ENCODE data around the gene NRCAM. TPM values are rescaled to one million over a fixed set of nuclear protein-coding genes. Genes with fewer than 3 reads are reported as not detected.

Gene NRCAM
- total RNA-seq, 2 donors from 2014 or later, result 0.92 to 1.1 TPM

DNA sequence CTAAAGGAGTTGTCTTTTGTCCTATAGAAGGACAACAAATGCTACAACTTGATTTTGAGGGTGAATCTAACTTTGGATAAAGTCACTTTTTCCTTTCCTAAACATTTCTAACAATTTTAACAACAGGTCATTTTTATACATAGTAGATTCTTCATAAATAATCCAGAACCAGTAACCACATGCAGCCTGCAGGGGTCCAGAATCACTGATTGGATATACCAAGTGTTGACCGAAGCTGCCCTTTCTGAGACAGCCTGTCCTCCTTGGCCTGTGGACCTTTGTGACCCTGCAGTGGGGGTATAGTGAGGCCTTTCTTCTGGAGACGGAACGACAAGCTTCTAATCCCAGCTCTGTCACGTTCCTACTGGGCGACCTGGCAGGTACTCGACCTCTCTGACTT lies 291.3 kb downstream of the NRCAM start:
- no peak for DNase-seq
- intact Hi-C loops (cut with DNase I, micrococcal nuclease), result no loop called here
- ATAC-seq, result no peak

DNA sequence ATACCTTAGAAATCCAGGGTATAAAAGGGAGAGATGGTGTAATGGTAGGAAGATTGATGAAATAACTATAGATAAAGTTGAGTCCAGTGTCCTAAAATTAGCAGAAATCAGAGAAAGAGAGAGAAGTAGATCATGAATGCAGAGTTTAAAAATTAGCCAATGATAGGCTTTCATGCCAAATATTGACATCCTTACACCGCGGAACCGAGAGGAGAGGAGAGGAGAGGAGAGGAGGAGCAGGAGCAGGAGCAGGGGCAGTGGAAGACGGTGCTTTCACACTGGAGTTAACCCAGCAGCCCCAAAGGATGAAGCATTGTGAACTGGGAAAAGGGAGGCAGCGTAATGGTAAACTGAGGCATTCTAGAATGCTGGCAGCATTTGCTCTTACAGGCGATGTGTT lies 291.9 kb downstream of the NRCAM start:
- intact Hi-C loops (cut with DNase I, micrococcal nuclease), result no loop called here
- ATAC-seq, result no peak

DNA sequence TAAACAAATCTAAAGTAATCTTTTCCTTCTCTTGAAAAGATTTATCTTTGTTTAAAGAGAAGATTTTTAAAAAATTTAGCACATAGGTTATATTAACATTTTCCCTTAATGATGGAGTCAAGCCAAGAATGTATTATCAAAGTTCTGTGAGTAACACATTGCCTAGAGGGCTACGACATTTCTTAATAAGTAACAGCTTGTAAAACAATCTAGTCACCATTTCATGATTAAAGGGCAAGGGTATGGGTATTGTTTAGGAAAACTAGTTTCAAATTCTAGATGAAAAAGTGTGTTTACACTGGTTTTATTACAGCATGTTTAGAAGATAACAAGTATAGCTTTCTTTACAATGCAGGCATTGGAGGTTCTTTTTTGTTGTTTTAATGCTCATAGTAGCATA lies 297.5 kb downstream of the NRCAM start:
- no peak for DNase-seq
- ATAC-seq, result no peak
- intact Hi-C loops (cut with DNase I, micrococcal nuclease), result no loop called here

More for the DNA sequence above, 291.9 kb downstream of the NRCAM start:
- DNase-seq, result no peak

DNA sequence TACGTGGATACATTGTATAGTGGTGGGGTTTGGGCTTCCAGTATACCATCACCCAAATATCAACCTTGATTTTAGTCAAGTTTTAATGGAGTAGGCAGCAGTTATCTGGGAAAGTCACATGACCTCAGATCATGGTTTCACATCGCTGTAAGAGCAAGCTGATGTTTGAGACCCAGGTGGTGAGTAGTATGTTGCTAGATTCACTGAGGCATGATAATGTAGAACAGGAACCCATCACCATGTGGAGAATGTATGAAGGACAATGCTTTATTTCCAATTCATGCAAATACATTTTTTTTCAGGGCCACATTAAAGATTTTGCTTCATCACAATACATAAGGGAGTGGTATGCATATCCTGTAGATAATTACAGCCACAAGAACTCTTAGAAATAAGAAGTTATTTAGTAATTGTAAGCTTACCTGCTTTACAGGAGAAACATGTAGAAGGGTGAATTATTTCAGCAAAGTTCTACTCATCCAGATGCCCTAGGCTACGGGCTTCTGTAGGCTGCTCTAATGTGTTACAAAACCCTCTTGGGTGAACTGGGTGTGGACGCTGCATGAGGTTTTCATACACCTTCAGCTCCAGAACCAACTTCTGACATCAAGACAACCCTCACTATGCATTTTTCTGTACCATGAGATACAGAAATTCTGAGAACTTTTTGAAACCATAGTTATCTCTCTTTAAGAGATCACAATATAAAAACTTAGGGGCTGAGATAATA lies 298.5 kb downstream of the NRCAM start:
- ATAC-seq (no peak), DNase-seq (no peak)
- intact Hi-C loops (cut with DNase I, micrococcal nuclease), result no loop called here

DNA sequence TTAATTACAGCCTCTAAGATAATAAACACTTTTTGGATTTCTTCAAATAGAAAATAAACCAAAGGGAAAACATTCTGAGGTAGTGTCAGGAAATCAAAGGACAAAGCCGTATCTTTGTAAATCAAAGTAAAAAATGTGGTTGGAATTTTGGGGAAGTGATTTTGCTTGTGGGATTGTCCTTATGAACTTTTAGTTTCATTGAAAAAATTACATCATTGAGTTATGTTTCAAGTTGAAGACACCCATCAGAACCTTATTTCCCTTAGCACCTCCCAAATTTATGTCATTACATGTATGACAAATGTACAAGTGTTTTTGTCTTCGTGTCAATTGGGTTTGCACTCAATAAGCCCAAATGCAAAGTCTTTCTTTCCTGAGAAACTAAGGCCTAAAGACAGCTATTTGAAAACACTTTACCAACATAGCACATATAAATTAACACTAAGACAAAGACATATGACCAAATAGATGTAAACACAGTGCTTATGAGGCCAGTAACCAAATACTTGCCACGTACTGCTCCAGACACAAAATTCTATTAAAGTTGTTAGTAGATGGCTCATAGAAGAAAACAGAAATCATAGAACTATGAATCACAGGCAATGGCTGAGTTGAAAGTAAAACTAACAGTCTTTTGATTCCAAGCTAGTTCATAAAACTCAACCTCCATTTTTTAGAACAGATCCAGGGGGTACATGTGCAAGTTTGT lies 299.2 kb downstream of the NRCAM start:
- intact Hi-C loops (cut with DNase I, micrococcal nuclease), result no loop called here

DNA sequence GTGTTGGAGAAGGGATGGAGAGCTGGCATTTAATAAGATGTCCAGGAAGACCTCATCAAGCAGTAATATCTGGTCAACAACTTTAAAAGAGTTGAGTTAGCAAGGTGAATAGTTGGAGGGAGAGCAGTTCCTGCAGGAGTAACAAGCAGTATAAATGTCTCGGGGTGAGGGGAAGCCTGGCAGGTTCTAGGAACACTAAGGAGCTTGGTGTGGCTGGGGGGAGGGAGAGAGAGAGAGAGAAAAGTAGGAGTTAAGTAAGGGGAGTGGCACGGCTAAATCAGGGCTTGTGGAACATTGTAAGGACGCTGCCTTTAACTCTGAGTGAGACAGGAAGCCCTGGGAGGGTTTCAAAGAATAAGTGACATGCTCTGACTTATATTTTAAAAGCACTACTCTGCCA lies 304.0 kb downstream of the NRCAM start:
- ATAC-seq (no peak), DNase-seq (no peak)
- intact Hi-C loops (cut with DNase I, micrococcal nuclease), result no loop called here

More for the DNA sequence above, 299.2 kb downstream of the NRCAM start:
- no peak for DNase-seq
- no peak for ATAC-seq

DNA sequence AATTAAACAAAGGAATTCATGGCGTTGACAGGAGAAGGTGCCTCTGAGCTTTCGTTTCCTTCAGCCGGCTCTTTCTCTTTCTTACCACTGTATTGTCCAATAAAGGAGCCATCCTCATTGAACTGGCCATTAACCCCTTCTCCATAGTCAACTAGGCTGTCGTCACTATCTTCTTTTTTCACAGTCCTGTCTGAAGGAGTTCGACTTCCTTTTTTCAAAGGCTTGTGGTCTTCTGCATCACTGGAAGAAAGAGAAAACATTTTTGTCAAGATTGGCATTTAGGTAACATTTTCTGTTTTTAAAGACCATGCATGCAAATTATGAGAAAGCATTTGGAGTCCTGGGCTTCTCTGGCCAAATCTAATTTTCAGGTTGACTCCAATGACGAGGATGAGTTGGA lies 306.3 kb downstream of the NRCAM start:
- intact Hi-C loops (cut with DNase I, micrococcal nuclease), result loop anchor here in 1 of 2 donors (10.0 kb wide), 1 partner anchor 255 kb away; the partner anchor contains the start of gene DLD

DNA sequence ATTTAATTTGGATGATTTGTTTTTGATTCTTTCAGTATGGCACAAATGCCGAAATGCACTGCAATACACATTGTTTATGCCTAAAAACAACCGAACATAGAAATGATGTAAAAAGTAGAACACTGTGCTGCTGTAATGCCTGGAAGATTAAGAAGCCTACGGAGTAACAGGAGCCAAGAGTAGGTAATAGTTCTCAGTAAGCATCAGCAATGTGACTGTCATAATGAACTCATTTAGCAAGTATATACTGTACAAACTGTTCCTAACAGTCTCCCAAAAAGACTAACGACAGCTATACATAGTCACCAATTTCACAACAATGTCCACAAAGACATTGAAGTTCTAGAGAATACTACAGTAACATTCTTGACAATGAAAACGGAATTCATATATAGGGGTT lies 307.1 kb downstream of the NRCAM start:
- DNase-seq (no peak), ATAC-seq (no peak)
- intact Hi-C loops (cut with DNase I, micrococcal nuclease), result loop anchor here in 1 of 2 donors (10.0 kb wide), 1 partner anchor 254 kb away; the partner anchor contains the start of gene DLD

More for the DNA sequence above, 306.3 kb downstream of the NRCAM start:
- DNase-seq (no peak), ATAC-seq (no peak)

DNA sequence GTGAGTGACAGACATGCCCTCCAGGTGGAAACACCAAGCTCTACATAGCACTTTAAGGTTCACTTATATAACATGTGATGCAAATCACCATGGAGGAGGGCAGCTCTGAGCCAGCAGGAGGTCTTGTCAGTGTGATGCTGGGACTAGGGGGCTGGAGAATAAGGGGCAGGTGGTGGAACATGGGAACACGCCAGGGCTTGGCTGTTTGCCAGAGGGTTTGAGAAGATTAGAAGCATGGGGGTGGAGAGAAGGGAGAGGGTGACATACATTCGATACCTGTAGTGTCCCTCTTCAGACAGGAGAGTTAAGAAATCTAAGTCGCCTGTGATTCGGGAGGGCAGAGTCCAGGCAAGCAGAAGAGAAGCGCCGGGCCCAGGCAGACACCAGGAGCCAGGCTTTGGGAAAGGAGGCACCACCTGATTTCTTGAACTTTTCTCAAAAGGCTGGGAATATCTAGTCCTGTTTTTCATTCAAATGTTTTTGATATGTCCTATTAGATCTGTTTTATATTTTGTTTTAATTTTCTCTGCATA lies 309.1 kb downstream of the NRCAM start:
- ATAC-seq (no peak), DNase-seq (no peak)
- intact Hi-C loops (cut with DNase I, micrococcal nuclease), result loop anchor here in 1 of 2 donors (10.0 kb wide), 1 partner anchor 252 kb away; the partner anchor contains the start of gene DLD

DNA sequence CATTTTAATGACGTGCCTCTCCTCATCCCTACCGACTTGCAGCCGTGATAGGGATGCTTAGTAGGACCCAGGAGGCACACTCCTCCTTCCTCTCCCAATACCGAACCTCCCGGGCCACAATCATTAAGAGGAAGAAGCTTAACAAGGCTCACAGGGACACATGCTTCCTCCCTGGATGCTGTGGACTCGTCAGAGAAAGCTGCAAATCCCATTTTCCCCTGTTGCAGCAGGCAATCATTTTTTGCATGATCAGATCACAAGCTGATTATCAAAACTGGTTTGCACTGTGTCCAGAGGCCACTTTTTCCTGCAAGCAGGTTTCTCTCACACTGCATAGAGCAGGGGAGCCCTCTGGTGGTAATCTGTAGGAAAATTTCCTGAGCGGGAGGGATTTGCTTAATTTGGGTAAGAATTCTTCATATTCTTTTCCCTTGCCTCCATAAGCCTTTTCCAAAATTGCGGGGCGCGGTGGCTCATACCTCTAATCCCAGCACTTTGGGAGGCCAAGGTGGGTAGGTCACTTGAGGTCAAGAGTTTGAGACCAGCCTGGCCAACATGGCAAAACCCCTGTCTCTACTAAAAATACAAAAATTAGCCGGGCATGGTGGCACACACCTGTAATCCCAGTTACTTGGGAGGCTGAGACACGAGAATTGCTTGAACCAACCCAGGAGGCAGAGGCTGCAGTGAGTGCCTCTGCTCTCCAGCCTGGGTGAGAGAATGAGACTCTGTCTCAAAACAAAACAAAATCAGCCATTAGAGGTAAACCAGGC lies 310.0 kb downstream of the NRCAM start:
- peak; percentile 89 for ATAC-seq
- DNase-seq, result peak; percentile 32 to 39
- intact Hi-C loops (cut with DNase I, micrococcal nuclease), result loop anchor here in 1 of 2 donors (10.0 kb wide), 1 partner anchor 251 kb away; the partner anchor contains the start of gene DLD

DNA sequence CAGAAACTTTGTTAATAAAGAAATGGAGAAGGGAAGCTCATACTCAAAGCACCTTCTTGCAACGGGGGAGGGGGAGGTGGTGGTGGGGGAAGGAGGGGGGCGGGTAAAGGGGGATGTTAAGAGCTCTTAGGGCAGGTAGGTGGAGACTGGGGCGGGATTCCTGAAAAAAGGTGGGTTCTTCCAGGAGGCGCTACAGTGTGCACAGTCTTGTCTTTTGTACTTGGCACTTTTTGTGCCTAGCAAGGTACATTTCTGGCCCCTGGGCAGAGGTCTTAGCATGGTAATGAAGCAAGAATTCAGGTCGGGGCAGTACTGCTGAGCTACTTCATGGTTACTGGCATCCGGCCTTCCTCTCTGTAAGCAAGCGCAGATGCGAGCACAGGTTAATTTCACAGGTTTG lies 310.8 kb downstream of the NRCAM start:
- ATAC-seq (no peak), DNase-seq (no peak)
- intact Hi-C loops (cut with DNase I, micrococcal nuclease), result loop anchor here in 1 of 2 donors (10.0 kb wide), 1 partner anchor 251 kb away; the partner anchor contains the start of gene DLD

DNA sequence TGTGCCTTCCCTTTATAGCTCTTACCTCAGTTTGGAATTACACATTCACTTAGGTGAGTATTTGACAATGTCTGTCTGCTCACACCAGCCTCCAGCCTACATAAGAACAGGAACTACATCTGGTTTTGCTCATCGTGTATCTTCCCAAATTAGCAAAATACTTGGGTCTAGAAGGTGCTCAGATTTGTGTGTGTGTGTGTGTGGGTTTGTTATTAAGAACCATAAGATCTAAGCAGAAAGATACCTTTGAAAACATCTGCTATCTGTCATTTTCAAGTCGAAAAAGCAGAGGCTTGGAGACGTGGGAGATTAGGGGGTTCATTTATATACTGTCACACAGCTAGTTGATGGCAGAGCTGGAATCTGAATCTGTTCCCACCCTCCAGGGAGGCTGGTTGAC lies 311.3 kb downstream of the NRCAM start:
- ATAC-seq, result no peak
- intact Hi-C loops (cut with DNase I, micrococcal nuclease), result loop anchor here in 1 of 2 donors (10.0 kb wide), 1 partner anchor 250 kb away; the partner anchor contains the start of gene DLD

DNA sequence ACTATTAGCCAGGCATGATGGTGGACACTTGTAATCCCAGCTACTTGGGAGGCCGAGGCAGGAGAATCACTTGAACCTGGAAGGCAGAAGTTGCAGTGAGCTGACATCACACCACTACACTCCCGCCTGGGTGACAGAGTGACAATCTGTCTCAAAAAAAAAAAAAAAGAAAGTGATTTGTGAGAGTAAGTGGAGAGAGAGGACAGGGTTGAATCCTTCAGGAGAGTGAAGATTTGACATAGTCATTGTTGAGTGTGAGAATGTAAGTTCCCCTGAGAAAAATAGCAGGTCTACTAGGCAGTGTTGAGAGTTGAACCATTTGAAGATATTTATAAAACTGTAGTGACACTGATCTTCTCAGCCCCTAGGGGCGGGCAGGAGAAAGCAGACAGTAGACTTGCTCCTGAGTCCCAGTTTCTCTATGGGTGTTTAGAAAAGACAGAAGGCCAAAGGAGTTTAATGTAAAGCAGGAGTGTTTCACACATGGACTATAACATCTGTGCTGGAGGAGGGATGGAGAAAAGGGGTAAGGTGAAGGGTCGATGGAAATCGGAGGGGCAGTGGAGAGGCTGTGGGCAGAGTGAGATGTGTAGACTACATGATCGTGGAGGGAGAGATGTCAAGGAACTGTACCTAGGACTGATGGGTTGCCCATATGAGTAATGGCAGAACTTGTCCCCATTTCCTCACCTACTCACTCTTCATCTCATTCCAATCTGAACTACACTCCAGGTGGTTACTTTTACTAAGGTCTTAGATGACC lies 312.4 kb downstream of the NRCAM start:
- ATAC-seq (no peak), DNase-seq (no peak)
- intact Hi-C loops (cut with DNase I, micrococcal nuclease), result loop anchor here in 1 of 2 donors (10.0 kb wide), 1 partner anchor 249 kb away; the partner anchor contains the start of gene DLD

More for the DNA sequence above, 311.3 kb downstream of the NRCAM start:
- DNase-seq, result no peak

DNA sequence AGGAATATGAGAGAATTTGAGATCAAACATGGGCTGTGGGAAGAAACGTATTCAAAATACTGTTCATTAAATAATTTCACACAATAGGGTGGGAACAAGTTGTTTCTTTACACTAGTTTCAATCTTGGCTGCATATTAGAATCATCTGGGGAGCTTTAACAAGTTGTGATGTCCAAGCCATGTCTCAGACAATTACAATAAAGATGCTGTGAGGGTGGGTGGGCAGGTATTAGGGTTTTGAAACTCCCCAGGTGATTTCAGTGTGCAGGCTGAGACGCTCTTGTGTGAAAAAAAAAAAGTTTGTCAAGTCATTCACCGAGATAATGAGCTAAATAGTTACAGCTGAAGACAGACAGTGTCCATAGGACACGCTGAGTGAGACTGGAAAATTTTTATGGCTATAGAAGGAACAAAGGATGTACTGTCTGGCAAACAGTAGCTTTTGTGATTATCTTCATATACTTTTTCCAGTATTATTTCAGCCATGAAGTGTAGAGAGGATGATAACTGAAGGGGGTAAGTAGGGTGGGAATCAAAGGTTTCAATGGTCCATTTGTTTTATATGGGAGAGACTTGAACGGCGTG lies 313.5 kb downstream of the NRCAM start:
- intact Hi-C loops (cut with DNase I, micrococcal nuclease), result loop anchor here in 1 of 2 donors (10.0 kb wide), 1 partner anchor 248 kb away; the partner anchor contains the start of gene DLD
- ATAC-seq (peak; percentile 54), DNase-seq (no peak)

DNA sequence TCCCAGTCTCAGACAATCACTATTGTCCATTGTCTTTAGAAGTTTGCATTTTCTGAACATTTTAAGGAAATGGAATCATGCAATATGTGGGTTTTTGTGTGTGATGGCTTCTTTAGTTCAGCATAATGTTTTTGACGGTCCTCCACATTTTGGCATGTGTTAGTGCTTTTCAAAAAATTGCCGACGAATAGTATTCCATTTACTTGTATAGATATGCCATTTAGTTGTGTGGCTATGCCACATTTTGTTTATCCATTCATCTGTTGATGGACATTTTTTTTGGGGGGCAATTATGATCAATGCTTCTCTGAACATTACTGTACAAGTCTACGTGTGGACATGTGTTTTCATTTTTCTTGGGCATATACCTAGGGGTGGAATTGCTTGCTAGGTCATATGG lies 314.1 kb downstream of the NRCAM start:
- intact Hi-C loops (cut with DNase I, micrococcal nuclease), result loop anchor here in 1 of 2 donors (10.0 kb wide), 1 partner anchor 247 kb away; the partner anchor contains the start of gene DLD
- no peak for ATAC-seq
- no peak for DNase-seq

DNA sequence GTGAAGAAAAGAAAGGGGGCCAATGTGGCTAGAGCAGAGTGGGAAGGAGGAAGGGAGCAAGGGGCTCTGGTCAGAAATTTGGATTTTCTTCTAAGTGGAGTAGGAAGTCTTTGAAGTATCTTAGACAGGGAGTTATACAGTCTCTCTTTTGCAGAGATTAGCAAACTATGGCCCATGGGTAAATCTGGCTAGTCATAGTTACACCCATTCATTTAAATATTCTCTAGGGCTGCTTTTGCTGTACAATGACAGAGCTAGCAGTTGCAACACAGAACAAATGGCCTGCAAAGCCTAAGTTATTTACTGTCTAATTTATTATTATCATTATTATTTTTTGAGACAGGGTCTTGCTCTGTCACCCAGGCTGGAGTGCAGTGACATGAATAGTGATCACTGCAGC lies 315.6 kb downstream of the NRCAM start:
- no peak for ATAC-seq
- intact Hi-C loops (cut with DNase I, micrococcal nuclease), result loop anchor here in 1 of 2 donors (10.0 kb wide), 1 partner anchor 246 kb away; the partner anchor contains the start of gene DLD
- no peak for DNase-seq

DNA sequence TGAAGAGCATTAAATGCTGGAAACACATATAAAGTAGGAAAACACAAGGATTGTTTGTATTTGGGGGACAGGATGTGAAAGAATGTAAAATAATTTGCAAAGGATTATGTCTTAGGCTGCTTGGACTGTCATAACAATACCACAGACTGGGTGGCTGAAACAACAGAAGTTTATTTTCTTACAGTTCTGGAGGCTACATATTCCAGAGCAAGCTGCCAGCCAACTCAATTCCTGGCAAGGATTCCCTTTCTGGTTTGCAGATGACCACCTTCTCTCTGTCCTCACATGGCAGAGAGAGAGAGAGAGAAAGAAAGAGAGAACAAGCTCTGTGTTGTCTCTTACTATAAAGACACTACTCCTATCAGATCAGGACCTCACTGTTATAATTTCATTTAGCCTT lies 317.3 kb downstream of the NRCAM start:
- intact Hi-C loops (cut with DNase I, micrococcal nuclease), result no loop called here
- ATAC-seq (no peak), DNase-seq (no peak)
